Fibroblast of skin of left biceps (primary cell): ENCODE results near the gene TEDDM1.
A peak's percentile ranks its signal among the peaks of the same experiment; 100 is the strongest.
"Not testable (repeated sequence)": the region's sequence is repeated elsewhere in the genome, so short reads cannot be mapped to it uniquely, and the experiment has no call there.

Experiments
- DNase-seq, 2 experiments: peaks; one replicate each; pipeline ENCODE4 v3.0.0-alpha.2; 2013; ENCODE audit warnings: low read depth in 2 of 2

Gene TEDDM1, protein sequence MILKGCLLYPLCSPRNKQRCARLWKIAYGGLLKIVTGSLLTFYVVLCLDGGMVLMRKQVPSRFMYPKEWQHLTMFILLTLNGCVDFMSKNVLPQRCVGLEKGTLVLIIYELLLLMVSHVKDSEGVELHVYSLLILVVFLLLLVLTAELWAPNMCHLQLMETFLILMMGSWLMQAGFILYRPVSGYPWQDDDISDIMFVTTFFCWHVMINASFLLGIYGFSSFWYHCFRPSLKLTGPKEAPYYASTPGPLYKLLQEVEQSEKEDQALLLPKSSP

GRCh38 chr1:182400567-182400966 is at the start of gene TEDDM1:
TSS of gene TEDDM1 (minus strand) at chr1:182400667. CDS start at chr1:182400485, 182 bp downstream.
- DNase-seq = no peak

- DNase-seq = no peak
These were observed 49.6 kb upstream of the TEDDM1 start, which contains the start of gene RGSL1 for GRCh38 chr1:182450087-182450486. TSS of gene RGSL1 (plus strand) at chr1:182450146. CDS start at chr1:182450166, 20 bp downstream.

- DNase-seq = no peak
These were observed 47.2 kb upstream of the TEDDM1 start for GRCh38 chr1:182447660-182448059.

GRCh38 chr1:182447124-182447523 is 46.7 kb upstream of the TEDDM1 start:
- not testable (repeated sequence) for DNase-seq

DNA sequence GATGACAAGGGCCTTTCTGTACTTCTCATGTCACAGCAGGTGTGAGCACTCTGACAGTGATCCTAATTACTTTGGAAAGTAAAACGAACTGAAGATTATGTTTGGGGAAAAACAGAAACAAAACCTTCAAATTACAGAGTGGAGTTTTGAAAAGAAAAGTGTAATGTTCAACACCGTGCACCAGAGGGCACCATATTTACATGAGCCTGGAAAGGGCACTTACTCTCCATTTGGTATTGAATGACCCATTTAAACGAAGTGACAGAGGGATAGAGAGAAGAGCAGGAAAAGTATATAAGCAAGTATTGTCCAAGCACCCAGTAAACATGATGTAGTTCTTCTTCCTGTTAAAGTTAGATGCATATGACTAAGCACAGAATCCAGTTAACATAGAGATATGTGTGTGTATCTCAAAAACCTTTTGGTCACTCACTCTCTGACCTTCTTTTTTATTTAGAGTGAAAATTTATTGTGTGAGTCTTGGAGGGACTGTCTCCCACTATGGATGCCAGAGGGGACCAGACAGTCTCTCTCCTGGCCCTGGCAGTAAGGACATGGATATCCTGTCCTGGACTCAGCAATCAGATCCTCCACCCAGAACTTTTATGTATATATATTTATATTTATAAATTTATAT is 45.7 kb upstream of the TEDDM1 start:
- DNase-seq = peak in 1 of 2 experiments; percentile 4

GRCh38 chr1:182444497-182444896 is 44.0 kb upstream of the TEDDM1 start:
- DNase-seq = no peak

GRCh38 chr1:182442333-182442732 is 41.9 kb upstream of the TEDDM1 start:
- no peak for DNase-seq

GRCh38 chr1:182441719-182442118 is 41.3 kb upstream of the TEDDM1 start:
- no peak for DNase-seq

DNA sequence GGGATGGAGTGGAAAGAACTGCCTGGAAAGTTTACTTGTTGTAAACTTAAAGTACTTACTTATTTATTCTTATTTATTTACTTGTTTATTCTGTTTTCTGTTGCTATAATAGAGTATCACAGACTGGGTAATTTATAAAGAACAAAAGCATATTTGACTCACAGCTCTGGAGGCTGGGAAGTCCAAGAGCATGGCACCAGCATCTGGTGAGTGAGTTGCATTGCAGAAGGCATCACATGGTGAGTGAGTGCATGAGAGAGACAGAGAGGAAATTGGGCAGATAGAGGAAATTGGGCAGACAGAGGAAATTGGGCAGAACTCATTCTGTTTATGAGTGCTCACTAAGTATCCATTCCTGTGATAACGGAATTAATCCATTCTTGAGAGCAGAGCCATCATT is 37.9 kb upstream of the TEDDM1 start:
- DNase-seq = no peak

DNA sequence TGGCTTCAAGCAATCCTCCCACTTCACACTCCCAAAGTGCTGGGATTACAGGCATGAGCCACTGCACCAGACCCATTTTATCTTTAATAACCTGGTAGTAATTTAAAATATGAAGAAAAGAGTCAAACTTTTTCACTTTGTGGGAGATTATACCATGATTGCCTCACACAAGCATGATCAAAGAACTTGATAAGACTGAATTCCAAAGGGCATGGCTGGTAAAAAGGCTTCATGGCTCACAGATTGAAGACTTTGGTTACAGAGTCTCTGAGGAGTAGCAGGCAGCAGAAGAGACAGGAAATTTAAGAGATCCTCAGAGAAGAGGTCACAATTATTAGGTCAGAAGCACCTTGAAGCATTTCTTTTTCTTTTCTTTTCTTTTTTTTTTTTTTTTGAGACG is 33.1 kb upstream of the TEDDM1 start:
- DNase-seq = no peak

DNA sequence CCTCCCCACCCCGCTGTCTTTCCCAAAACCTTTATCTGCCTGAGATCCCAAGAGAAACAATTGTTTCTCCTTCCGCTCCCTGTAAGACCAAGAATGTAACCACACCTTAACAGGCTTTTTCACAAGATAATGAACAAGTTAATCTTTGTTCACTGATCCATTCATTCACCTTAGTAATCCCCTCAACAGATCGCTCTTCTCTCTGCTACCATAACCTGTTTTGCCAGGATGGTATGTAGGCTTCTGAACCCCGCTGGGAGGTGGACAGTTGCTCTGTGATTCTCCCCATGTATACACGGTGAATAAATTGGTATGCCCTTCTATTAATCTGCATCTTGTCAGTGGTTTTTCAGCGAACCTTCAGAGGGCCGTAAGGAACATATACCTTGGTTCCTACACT is 30.8 kb upstream of the TEDDM1 start:
- no peak for DNase-seq

- DNase-seq = no peak
These were observed 30.0 kb upstream of the TEDDM1 start for GRCh38 chr1:182430263-182431068.

GRCh38 chr1:182428043-182428442 is 27.6 kb upstream of the TEDDM1 start:
- no peak for DNase-seq

DNA sequence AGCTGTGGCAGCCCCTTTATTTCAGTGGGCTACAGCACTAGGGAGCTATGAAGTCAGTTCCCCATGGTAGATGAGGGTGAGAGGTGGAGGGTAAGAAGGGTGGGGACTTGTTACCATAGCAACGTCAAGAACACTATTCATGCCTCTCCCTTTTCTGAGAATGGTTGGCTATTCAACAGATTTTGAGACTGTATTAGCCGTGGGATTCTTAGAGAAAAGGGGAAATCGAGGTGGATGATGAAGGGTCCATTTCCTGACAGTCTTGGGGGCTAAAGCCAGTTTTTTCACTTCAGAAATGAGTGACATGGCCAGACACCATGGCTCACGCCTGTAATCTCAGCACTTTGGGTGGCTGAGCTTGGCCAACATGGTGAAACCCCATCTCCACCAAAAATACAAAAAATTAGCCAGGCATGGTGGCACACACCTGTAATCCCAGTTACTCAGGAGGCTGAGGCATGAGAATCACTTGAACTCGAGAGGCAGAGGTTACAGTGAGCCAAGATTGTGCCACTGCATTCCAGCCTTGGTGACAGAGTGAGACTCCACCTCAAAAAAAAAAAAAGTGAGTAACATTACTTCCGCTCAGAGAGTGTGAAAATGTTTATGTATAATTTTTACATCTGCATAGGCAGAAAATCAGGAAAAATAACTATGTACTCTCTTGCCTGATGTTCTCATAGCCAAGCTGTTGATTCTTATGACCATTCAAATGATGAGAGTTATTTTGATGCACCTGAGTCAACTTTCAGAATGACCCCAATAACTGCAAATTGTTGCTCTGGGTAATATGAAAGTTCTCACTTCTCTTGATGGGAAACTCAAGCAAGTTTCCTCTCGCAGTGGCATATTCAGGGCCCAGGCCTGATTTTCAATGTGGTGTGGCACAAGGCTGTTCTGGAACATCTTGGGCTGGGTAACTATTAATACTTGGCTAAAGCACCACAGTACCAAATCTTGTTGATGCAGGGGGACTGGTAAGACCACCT is 26.3 kb upstream of the TEDDM1 start:
- no peak for DNase-seq

- DNase-seq = no peak
These were observed 15.3 kb upstream of the TEDDM1 start for GRCh38 chr1:182415789-182416188.

- no peak for DNase-seq
These were observed 13.5 kb upstream of the TEDDM1 start for GRCh38 chr1:182413969-182414368.

DNA sequence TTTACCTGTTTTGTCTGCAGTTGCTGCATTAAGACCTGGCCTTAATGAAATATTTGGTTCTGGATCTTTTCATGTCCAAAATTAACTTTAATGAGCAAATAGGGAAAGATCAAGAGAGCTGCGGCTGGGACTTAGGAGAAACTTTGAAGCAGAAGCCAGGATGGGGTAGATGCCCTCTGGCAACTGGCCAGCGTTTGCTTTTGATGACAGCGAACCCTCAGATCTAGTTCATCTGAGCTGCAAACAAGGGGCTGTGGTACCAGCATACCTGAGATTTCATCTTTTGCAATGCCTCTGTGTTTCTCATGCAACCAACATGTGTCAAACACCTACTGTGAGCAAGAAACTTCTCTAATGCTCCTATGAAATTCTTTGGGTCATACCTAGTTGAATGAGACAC is 13.0 kb upstream of the TEDDM1 start:
- DNase-seq = no peak

GRCh38 chr1:182410620-182411273 is 10.3 kb upstream of the TEDDM1 start:
- no peak for DNase-seq

DNA sequence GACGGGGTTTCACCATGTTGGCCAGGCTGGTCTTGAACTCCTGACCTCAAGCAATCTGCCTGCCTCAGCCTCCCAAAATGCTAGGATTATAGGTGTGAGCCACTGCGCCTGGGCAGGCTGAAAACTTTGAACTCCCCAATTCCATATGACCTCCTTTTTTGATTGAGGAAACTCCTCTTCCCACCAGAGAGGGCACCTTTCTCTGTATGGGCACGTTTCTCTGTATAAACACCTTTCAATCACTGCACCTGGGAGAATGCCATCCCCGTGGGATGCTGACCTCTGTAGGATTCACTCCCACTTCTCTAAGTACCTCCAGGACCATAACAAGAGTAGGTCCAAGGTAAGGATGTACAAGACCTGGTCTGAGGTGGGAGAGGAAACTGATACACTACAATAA is 9.7 kb upstream of the TEDDM1 start:
- DNase-seq = no peak

- DNase-seq = no peak
These were observed 8.1 kb upstream of the TEDDM1 start for GRCh38 chr1:182408435-182409075.
